H1 (cell line): ENCODE measurements around the gene ASMTL. TPM values are rescaled to one million over a fixed set of nuclear protein-coding genes. Genes with fewer than 3 reads are reported as not detected.

Experiments
- CTCF ChIA-PET: fragments of 300-600 bp; sonication (Branson Sonifier 250); formaldehyde crosslinking; loops from one replicate; lab custom pipeline; 2021; ENCODE audit not compliant: partially characterized antibody; lab: Charles Lee
- POLR2A ChIA-PET: fragments of 300-600 bp; sonication (Branson Sonifier 250); formaldehyde crosslinking; loops from one replicate; lab custom pipeline; 2021; ENCODE audit warnings: inconsistent platforms; ENCODE audit not compliant: partially characterized antibody; lab: Charles Lee
- DNase-seq, 2 experiments: peaks; one replicate each; pipeline versions ENCODE4 v3.0.0 to v3.0.0-alpha.2; 2010 to 2022; ENCODE audit warnings: low spot score in 2 of 2, low read depth in 1 of 2, mixed read lengths in 1 of 2
- FAIRE-seq: peaks from 2 replicates; lab custom pipeline; 2011; peaks lifted over from hg19 to GRCh38; lab: Jason Lieb, UNC
- H2AFZ ChIP-seq: 2 replicates; pipeline ENCODE4 v1.8.1; 2012; ENCODE audit warnings: low read length, inconsistent platforms
- H2AK5ac ChIP-seq: 2 replicates; pipeline ENCODE4 v1.6.1; 2013; ENCODE audit warnings: low read depth, low read length
- H2BK120ac ChIP-seq: replicated peaks from 2 replicates; pipeline ENCODE3; 2013; ENCODE audit warnings: low read depth, low read length, inconsistent platforms
- H2BK12ac ChIP-seq: 2 replicates; pipeline ENCODE4 v1.6.1; 2013; ENCODE audit warnings: low read depth, low read length
- H2BK15ac ChIP-seq: 2 replicates; pipeline ENCODE4 v1.6.1; 2013; ENCODE audit warnings: low read length
- H2BK20ac ChIP-seq: 2 replicates; pipeline ENCODE4 v1.6.1; 2013; ENCODE audit warnings: low read length
- H2BK5ac ChIP-seq: 2 replicates; pipeline ENCODE4 v1.6.1; 2013; ENCODE audit warnings: low read depth, low read length
- H3K14ac ChIP-seq: 2 replicates; pipeline ENCODE4 v1.6.1; 2013; ENCODE audit warnings: inconsistent platforms; ENCODE audit not compliant: insufficient read length
- H3K18ac ChIP-seq: 2 replicates; pipeline ENCODE4 v1.6.1; 2013; ENCODE audit warnings: low read length; ENCODE audit errors: extremely low read depth
- H3K23ac ChIP-seq: 2 replicates; pipeline ENCODE4 v1.6.1; 2013; ENCODE audit warnings: inconsistent platforms; ENCODE audit not compliant: insufficient read length
- H3K23me2 ChIP-seq: 2 replicates; pipeline ENCODE4 v1.6.1; 2013; ENCODE audit warnings: low read depth, low read length
- H3K27ac ChIP-seq: 2 replicates; pipeline ENCODE4 v1.6.1; 2011; ENCODE audit warnings: low read depth, low read length, inconsistent platforms
- H3K27me3 ChIP-seq, 4 experiments: replicated peaks in 1 of 4; 1 replicate in 1 of 4; 2 replicates in 3 of 4; pipeline versions ENCODE4 v1.6.1 to v1.8.1; 2011 to 2013; ENCODE audit warnings: low read length in 3 of 4, mild to moderate bottlenecking in 3 of 4, inconsistent platforms in 2 of 4, mixed read lengths in 2 of 4, moderate library complexity in 1 of 4; ENCODE audit not compliant: control insufficient read depth in 3 of 4, insufficient read depth in 3 of 4; ENCODE audit errors: extremely low read depth in 1 of 4
- H3K36me3 ChIP-seq, 4 experiments: 2 replicates each; pipeline versions ENCODE4 v1.6.1 to v1.8.1; 2011 to 2013; ENCODE audit warnings: mild to moderate bottlenecking in 4 of 4, low read length in 3 of 4, moderate library complexity in 2 of 4, control low read depth in 1 of 4, inconsistent platforms in 1 of 4; ENCODE audit not compliant: insufficient read depth in 4 of 4, control insufficient read depth in 2 of 4
- H3K4ac ChIP-seq: replicated peaks from 2 replicates; pipeline ENCODE3; 2013; ENCODE audit warnings: low read length, low read depth, mixed read lengths, inconsistent platforms; ENCODE audit not compliant: insufficient read length
- H3K4me1 ChIP-seq, 4 experiments: replicated peaks in 1 of 4; 1 replicate in 1 of 4; 2 replicates in 3 of 4; pipeline versions ENCODE4 v1.6.1 to v1.8.1; 2011 to 2013; ENCODE audit warnings: low read length in 3 of 4, inconsistent platforms in 2 of 4, mixed read lengths in 1 of 4; ENCODE audit not compliant: insufficient read depth in 4 of 4, control insufficient read depth in 3 of 4
- H3K4me2 ChIP-seq, 2 experiments: 2 replicates each; pipeline versions ENCODE4 v1.6.1 to v1.8.1; 2011 to 2013; ENCODE audit warnings: low read depth in 2 of 2, low read length in 2 of 2, control low read depth in 1 of 2, inconsistent platforms in 1 of 2, mild to moderate bottlenecking in 1 of 2; ENCODE audit not compliant: insufficient read depth in 1 of 2
- H3K4me3 ChIP-seq, 4 experiments: fragments of 200-600, 300-600 bp in 1 of 4; sonication (generic), shearing (Covaris generic), sonication (Bioruptor Twin) in 1 of 4; 2 replicates each; pipeline versions ENCODE4 v1.5.1 to v1.8.1; 2011 to 2016; ENCODE audit warnings: low read length in 4 of 4, low read depth in 3 of 4, control low read depth in 2 of 4, inconsistent platforms in 2 of 4, mild to moderate bottlenecking in 2 of 4, mixed read lengths in 1 of 4, moderate library complexity in 1 of 4; ENCODE audit not compliant: insufficient read depth in 2 of 4; ENCODE audit errors: extremely low read depth in 1 of 4
- H3K56ac ChIP-seq: replicated peaks from 2 replicates; pipeline ENCODE3; 2013; ENCODE audit warnings: low read depth, mild to moderate bottlenecking, mixed read lengths, low read length, inconsistent platforms; ENCODE audit not compliant: insufficient read length
- H3K79me1 ChIP-seq: 2 replicates; pipeline ENCODE4 v1.6.1; 2013; ENCODE audit warnings: low read depth, low read length, control low read depth
- H3K79me2 ChIP-seq, 2 experiments: 2 replicates each; pipeline versions ENCODE4 v1.6.1 to v1.8.1; 2012 to 2013; ENCODE audit warnings: low read length in 2 of 2, mild to moderate bottlenecking in 2 of 2, inconsistent platforms in 1 of 2; ENCODE audit not compliant: insufficient read depth in 2 of 2, control insufficient read depth in 1 of 2
- H3K9ac ChIP-seq, 4 experiments: replicated peaks in 1 of 4; 1 replicate in 1 of 4; 2 replicates in 3 of 4; pipeline versions ENCODE4 v1.6.1 to v1.8.1; 2011 to 2013; ENCODE audit warnings: low read depth in 3 of 4, low read length in 3 of 4, control low read depth in 2 of 4, mild to moderate bottlenecking in 2 of 4, moderate library complexity in 2 of 4, inconsistent platforms in 1 of 4; ENCODE audit errors: extremely low read depth in 1 of 4
- H3K9me3 ChIP-seq, 2 experiments: 2 replicates each; pipeline versions ENCODE4 v1.6.1 to v1.8.1; 2012 to 2013; ENCODE audit warnings: mild to moderate bottlenecking in 2 of 2, moderate library complexity in 2 of 2, control low read depth in 1 of 2, inconsistent platforms in 1 of 2, low read depth in 1 of 2, low read length in 1 of 2, mixed read lengths in 1 of 2; ENCODE audit not compliant: insufficient read depth in 2 of 2
- H4K20me1 ChIP-seq, 2 experiments: replicated peaks in 1 of 2; 2 replicates each; pipeline versions ENCODE3 to v1.8.1; 2011 to 2013; ENCODE audit warnings: inconsistent platforms in 2 of 2, low read length in 2 of 2, mild to moderate bottlenecking in 1 of 2; ENCODE audit not compliant: insufficient read depth in 2 of 2, control insufficient read depth in 1 of 2
- H4K5ac ChIP-seq: 2 replicates; pipeline ENCODE4 v1.6.1; 2013; ENCODE audit warnings: low read length, low read depth, mixed read lengths, inconsistent platforms; ENCODE audit not compliant: insufficient read length
- H4K8ac ChIP-seq: 2 replicates; pipeline ENCODE4 v1.8.0; 2013; ENCODE audit warnings: mild to moderate bottlenecking, moderate library complexity, low read length, inconsistent platforms; ENCODE audit not compliant: insufficient read depth; ENCODE audit errors: extremely low read depth
- H4K91ac ChIP-seq: replicated peaks from 2 replicates; pipeline ENCODE3; 2013; ENCODE audit warnings: low read length, mixed read lengths, inconsistent platforms; ENCODE audit not compliant: insufficient read length
- BRCA1 ChIP-seq: IDR thresholded peaks from 2 replicates; pipeline ENCODE4 v1.6.1; 2012; ENCODE audit warnings: low read depth, low read length, improper control_type of control experiment
- CTBP2 ChIP-seq: IDR thresholded peaks from 2 replicates; pipeline ENCODE4 v1.7.0; 2011; ENCODE audit warnings: borderline replicate concordance, mild to moderate bottlenecking, moderate library complexity, mixed read lengths, low read length; ENCODE audit not compliant: insufficient read depth, insufficient read length
- GTF2F1 ChIP-seq: IDR thresholded peaks from 2 replicates; pipeline ENCODE4 v1.6.1; 2012; ENCODE audit warnings: low read depth, low read length, improper control_type of control experiment, borderline replicate concordance
- HDAC6 ChIP-seq: IDR thresholded peaks from one replicate; pipeline ENCODE4 v1.7.1; 2012; ENCODE audit warnings: low read depth, mild to moderate bottlenecking, inconsistent platforms, low read length, moderate library complexity
- KDM5A ChIP-seq: fragments of 200-600 bp; IDR thresholded peaks from 2 replicates; pipeline ENCODE4 v1.7.1; 2012; ENCODE audit warnings: mild to moderate bottlenecking, low read length, inconsistent platforms, mixed read lengths
- NANOG ChIP-seq: IDR thresholded peaks from 2 replicates; pipeline ENCODE4 v1.6.1; 2011; ENCODE audit warnings: low read length, low read depth, mild to moderate bottlenecking, inconsistent platforms; ENCODE audit not compliant: insufficient read depth, poor library complexity, severe bottlenecking
- TAF7 ChIP-seq: optimal IDR thresholded peaks from 2 replicates; pipeline ENCODE3; 2011; ENCODE audit warnings: low read depth, mild to moderate bottlenecking, inconsistent platforms, low read length, moderate library complexity, borderline replicate concordance
- WGBS, 2 experiments: shearing (Covaris generic) in 1 of 2; methylation state at CpG; one replicate each; pipeline versions ENCODE4 v1.1.6 to v1.1.7; 2013 to 2015; ENCODE audit warnings: low lambda C conversion rate in 2 of 2, mixed read lengths in 2 of 2, inconsistent platforms in 1 of 2, low coverage in 1 of 2, missing lambda C conversion rate in 1 of 2; ENCODE audit not compliant: insufficient replicate concordance in 2 of 2, insufficient coverage in 1 of 2, insufficient read length in 1 of 2; ENCODE audit errors: extremely low coverage in 1 of 2, missing lambda C conversion rate in 1 of 2; 5-methylcytosine and 5-hydroxymethylcytosine counted together
- polyA plus RNA-seq, 7 experiments: library from polyadenylated mRNA; depleted of rRNA in 3 of 7; stranded (reverse) in 5 of 7; unstranded in 2 of 7; fragments of >200 nt in 5 of 7; fragments of 200-250 nt in 2 of 7; gene quantifications; 1 replicate in 5 of 7; 2 replicates in 1 of 7; 4 replicates in 1 of 7; pipeline versions ENCODE4 v1.2.1 to v1.2.3, GENCODE V29; 2011 to 2013; ENCODE audit warnings: missing spikeins in 2 of 7, mixed read lengths in 2 of 7
- total RNA-seq: library from RNA; stranded (reverse); fragmentation: NEBNext Ultra II Directional; extraction: Animal tissue kit (Norgen Biotek cat#: 25700); gene quantifications from 2 replicates; pipeline ENCODE4 v1.2.1, GENCODE V29; 2021

The ASMTL gene
- total and polyA plus RNA-seq, 2 of the 8 experiments (the other 6 are each of a cell fraction or from before 2014, with no cell fraction given): 75.6 to 81.4 TPM

DNA sequence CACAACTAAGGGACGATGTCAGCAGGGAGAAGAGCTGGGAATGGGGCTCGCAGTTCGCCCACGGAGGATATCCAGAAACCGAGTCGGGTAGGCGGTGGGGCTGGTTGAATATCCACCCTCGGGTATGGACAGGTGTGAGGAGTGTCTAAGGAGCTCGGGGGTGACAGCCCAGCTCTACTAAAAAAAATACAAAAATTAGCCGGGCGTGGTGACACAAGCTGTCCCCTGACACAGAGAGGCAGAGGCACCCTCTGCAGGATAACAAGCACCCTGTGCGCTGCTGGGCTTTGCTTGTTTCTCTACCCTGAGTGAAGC is 12.2 kb upstream of the ASMTL start:
- no peaks in the 10 kb centered on the region for H3K79me2 ChIP-seq
- H3K23me2 ChIP-seq: no peaks in the 10 kb centered on the region; the same call in 1 of the 2 replicates
- no peak overlapping the region for H3K4me3 ChIP-seq
- H3K27ac ChIP-seq: no peak overlapping the region
- no peaks in the 10 kb centered on the region for H3K36me3 ChIP-seq
- H3K9me3 ChIP-seq: no peaks in the 10 kb centered on the region
- H3K4ac ChIP-seq: no peak overlapping the region
- 85% methylated on average over 12 of the region's 12 CpGs; no CpG with 5 or more reads in 1 of the 2 experiments for WGBS, 2 experiments
- no peaks in the 10 kb centered on the region for H3K79me1 ChIP-seq
- H2BK15ac ChIP-seq: no peak overlapping the region
- FAIRE-seq (no peak), DNase-seq (no peak)
- no peak overlapping the region for H2BK120ac ChIP-seq
- H2BK5ac ChIP-seq: no peak overlapping the region
- H3K9ac ChIP-seq: no peak overlapping the region
- no peak for TF ChIP-seq GTF2F1
- no peak for TF ChIP-seq NANOG
- no peak for TF ChIP-seq HDAC6
- TF ChIP-seq CTBP2: no peak
- no peak for TF ChIP-seq BRCA1
- TF ChIP-seq KDM5A: no peak
- no peak for TF ChIP-seq TAF7
- H2AFZ ChIP-seq: peak overlapping the region; percentile 62; the same call in 1 of the 2 replicates
- H3K4me1 ChIP-seq: no peaks in the 10 kb centered on the region
- no peak overlapping the region for H4K91ac ChIP-seq
- peak overlapping the region; percentile 84; the same call in 1 of the 2 replicates for H4K8ac ChIP-seq
- H3K14ac ChIP-seq: no peak overlapping the region
- H4K5ac ChIP-seq: no peak overlapping the region
- no peaks in the 10 kb centered on the region; a peak in 1 of 7 replicates for H3K27me3 ChIP-seq
- POLR2A ChIA-PET: no interaction called here
- H2BK20ac ChIP-seq: peak overlapping the region; percentile 32; the same call in 1 of the 2 replicates
- H2AK5ac ChIP-seq: no peak overlapping the region
- H4K20me1 ChIP-seq: no peaks in the 10 kb centered on the region
- H3K56ac ChIP-seq: no peak overlapping the region
- no peak overlapping the region for H2BK12ac ChIP-seq
- CTCF ChIA-PET: no interaction called here
- H3K18ac ChIP-seq: no peak overlapping the region
- peak overlapping the region in 1 of 2 experiments; percentile 48; a peak in 1 of 4 replicates for H3K4me2 ChIP-seq
- no peak overlapping the region for H3K23ac ChIP-seq
